Glomerular endothelial cell (primary cell): ENCODE results near the gene ST8SIA3. TPM values are rescaled to one million over a fixed set of nuclear protein-coding genes. Genes with fewer than 3 reads are reported as not detected.
"Not testable (repeated sequence)": the region's sequence is repeated elsewhere in the genome, so short reads cannot be mapped to it uniquely, and the experiment has no call there.

Experiments
- DNase-seq: peaks from one replicate; pipeline ENCODE4 v3.0.0-alpha.2; 2011; ENCODE audit warnings: low read depth, low spot score; ENCODE audit errors: extremely low read depth
- total RNA-seq: library from RNA; depleted of rRNA; stranded (reverse); fragments of >200 nt; gene quantifications from 2 replicates; pipeline ENCODE4 v1.2.3, GENCODE V29; 2015

ST8SIA3 gene
- total RNA-seq, 1 donor from 2014 or later = not detected

- no peak for DNase-seq
Observed at GRCh38 chr18:57364460-57364859, 12.1 kb downstream of the ST8SIA3 start.

- no peak for DNase-seq
Observed at GRCh38 chr18:57366528-57367081, 14.2 kb downstream of the ST8SIA3 start.

DNA sequence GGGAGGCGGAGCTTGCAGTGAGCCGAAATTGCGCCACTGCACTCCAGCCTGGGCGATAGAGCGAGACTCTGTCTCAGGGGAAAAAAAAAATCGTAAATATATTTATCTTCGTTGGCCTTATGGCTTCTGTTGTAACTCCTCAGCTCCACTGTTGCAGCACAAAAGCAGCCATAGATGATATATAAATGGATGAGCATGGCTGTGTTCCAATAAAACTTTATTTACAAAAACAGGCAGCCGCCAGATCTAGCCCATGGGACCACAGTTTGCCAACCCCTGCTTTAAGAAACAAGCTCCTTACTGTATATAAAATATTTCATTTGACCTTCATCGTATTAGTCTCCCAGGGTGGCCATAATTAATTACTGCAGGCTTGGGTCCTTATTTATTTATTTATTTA, 20.1 kb downstream of the ST8SIA3 start:
- no peak for DNase-seq

DNA sequence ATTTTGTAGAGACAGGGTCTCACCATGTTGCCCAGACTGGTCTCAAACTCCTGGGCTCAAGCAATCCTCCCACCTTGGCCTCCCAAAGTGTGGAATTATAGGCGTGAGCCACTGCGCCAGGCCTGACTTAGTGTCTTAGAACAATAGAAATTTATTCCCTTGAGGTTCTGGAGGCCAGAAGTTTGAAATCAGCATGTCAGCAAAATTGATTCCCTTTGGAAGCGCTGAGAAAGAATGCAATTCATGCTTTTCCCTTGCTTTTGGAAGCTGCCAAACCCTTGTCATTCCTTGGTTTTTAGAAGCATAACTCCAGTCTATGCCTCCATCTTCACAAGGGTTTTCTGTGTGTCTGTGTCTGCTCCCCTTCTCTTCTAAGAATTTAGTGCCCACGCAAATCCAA, 20.7 kb downstream of the ST8SIA3 start:
- no peak for DNase-seq

DNA sequence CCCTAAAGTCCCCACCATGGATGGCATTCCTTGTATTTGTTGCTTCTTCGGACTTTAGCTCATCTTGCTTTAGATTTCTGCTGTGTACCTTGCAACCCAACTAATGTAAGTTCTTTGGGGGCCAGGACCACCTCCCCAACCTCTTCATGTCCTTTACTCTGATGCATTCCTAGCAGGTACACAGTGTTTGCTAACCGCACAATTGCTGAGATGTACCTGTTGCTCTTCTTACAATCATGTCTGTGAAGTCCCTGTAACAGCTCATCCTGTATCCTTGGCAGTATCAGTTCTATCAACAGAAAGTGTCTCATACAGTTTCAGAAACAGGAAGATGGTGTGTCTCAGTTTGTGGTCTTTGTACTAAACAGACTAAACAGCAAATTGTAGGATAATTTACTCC, 24.1 kb downstream of the ST8SIA3 start:
- DNase-seq = no peak

DNA sequence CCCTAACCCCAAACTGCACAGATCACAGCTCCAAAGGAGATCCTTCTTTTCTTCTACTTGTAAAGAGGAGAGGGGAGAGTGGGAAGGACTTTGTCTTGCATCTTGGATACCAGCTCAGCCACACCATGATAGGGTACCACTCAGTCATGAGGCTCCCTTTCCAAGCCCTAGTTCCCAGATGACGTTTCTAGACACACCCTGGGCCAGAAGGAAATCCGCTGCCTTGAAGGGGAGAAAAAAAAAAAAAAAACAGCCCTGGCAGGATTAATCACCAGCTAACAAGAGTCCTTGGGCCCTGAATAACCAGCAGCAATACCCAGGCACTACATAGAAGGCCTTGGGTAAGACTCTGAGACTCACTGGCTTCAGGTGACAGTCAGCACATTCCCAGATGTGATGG, 36.9 kb downstream of the ST8SIA3 start:
- DNase-seq = no peak

DNA sequence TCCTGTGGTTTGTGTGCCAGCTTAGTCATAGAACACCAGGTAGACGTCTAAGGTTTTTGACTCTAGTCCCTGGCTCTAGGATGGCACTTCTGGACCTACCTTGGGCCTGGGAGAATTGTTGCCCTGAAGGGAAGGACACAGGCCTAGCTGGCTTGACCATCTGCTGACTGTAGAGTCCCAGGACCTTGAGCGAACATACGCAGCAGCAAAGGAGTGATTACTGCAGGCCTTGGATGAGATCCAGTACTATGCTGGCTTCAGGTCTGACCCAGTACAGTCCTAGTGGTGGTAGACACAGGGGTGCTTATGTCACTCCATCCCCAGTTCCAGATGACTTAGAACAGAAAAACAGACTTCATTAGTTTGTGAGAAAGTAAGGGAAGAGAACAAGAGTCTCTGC, 37.7 kb downstream of the ST8SIA3 start:
- DNase-seq = no peak

- DNase-seq = not testable (repeated sequence)
Observed at GRCh38 chr18:57394749-57395148, 42.4 kb downstream of the ST8SIA3 start.

GRCh38 chr18:57396831-57397230, 44.5 kb downstream of the ST8SIA3 start:
- DNase-seq = not testable (repeated sequence)

DNA sequence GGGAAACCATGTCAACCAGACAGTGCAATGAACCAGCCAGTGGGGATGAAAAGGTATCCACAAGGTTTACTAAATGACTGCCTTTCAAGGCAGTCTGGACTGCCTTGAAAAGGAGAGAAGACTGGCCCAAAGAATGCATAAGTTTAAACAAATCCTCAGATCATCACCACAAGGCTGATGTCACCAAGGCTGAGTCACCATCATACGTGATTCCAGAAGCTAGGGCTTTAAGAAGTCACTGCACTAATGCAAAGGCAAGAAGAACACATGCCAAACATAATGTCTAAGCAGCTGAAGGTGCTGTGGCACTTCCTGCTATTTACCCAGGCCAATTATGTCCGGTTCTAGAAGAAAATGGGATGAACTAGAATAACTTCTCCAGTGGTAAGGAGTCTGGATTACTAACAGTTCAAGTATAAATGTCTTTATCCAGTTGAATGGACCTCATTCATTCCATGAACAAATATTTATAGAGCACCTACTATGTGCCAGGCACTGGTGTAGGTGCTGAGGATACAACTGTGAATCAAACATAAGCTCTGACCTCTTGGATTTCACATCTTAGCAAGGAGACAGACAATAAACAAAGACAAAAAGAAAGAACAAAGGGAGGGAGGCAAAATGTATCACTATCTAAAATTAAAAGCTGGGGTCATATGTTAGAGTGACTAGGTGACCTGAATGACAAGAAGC, 45.2 kb downstream of the ST8SIA3 start:
- no peak for DNase-seq

DNA sequence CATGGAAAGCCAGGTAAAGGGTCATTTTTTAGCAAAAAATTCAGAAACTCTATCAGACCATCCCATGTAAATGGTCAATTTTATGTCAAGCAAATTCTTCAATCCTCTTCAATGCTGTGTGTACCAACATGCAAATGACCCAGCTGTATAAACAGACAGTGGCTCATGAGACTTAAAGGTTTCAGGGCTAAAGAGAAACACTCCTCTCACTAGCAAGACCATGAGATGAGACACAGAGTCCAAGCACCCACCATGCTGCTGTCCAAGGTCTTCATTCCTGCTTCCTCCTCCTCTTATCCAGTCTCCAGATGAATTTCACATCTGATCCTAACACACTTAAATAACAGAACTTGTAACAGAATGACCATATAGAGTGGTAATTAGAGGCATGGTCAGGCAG, 52.0 kb downstream of the ST8SIA3 start:
- DNase-seq = no peak

DNA sequence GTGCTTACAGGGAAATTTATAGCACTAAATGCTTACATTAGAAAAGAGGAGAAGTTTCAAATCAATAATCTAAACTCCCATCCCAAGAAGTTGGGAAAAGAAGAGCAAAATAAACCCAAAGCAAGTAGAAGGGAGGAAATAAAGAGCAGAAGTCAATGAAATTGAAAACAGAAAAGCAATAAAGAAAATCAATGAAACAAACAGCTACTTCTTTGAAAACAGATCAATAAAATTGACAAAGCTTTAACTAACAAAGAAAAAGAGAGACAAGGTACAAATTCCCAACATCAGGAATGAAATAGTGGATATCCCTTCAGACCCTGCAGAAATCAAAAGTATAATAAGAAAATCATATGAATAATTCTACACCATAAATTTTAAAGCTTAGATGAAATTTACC, 57.3 kb downstream of the ST8SIA3 start:
- DNase-seq = no peak

DNA sequence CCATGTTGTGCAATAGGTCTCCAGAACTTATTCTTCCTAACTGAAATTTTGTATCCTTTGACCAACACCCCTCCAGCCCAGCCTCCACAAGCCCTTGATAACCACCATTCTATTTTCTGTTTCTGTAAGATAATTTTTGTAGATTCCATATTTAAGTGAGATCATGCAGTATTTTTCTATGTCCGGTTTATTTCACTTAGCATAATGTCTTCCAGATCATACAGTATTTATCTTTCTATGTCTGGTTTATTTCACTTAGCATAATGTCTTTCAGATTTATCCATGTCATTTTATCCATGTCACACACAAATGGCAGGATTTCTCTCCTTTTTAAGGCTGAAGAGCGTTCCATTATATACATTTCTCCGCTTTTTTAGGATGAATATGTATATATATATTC, 58.4 kb downstream of the ST8SIA3 start:
- no peak for DNase-seq

DNA sequence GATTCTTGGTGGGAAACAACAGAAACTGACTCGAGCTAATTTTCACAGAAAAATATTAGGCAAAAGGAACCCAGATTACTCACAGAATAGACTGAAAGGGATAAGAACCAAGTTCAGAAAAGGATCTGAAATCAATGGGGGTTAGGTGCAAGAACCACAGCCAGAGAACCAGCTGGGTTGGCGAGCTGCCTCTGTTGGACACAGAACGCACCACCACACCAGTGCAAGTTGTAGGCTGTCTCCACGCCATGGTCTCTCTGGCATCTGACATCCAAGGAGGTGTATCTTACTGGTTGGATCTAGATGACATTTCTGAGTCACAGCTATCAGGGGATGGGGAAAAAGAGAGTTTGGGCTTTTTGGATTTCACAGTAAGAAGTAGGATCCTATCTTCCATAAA, 64.2 kb downstream of the ST8SIA3 start:
- no peak for DNase-seq

Other genes starting within 250 kb of the ST8SIA3 start
- not detected in 2 replicates for gene BOD1L2, start 205.5 kb upstream of the ST8SIA3 start, total RNA-seq
- 0.06 and 0.15 TPM in 2 replicates for gene ONECUT2, start 82.8 kb downstream of the ST8SIA3 start, total RNA-seq
- 29.2 and 38.2 TPM in 2 replicates for gene FECH, start 234.1 kb downstream of the ST8SIA3 start, total RNA-seq